ENCODE data around the gene PIM3.

PIM3 gene

GRCh38 chr22:49934160-49934890 lies 26.2 kb upstream of the PIM3 start:
- TF ChIP-seq GATA3 (IDR thresholded peaks at IDR 0.05; ENCODE audit: low read depth, low read length) (no peak), GATA2 (IDR thresholded peaks at IDR 0.05; ENCODE audit: low read depth, low read length) (no peak)

DNA sequence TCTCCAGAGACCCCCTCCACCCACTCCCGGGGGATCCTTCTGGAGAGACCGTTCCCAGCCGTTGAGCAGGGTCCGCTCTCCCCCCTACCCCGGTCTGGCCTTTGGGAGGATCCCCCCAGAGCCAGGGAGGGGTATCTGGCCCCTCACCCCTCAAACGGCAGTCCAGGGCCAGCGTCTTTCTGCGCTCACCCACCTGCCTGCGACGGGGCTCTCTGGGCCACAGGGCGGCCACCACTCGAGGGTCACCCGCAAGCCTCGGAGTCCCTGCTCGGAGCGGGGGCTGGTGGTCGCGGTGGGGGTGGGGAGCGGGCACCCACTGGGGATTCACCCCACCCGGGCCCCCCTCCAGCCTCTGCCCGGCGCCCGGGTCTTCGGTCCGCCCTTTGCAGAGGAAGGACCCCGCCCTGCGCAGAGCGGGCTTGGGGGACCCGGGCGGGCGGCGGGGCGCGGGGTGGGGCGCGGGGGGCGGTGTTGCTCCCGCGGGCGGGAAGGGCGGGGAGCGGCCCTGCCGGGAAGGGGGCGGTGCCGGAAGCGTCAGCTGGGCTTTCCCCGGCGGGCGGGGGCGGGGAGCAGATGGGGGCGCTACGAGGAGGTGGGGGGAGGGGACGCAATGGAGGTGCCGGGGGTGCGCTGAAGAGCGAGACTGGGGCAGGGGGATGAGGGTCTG lies 25.5 kb upstream of the PIM3 start:
- TF ChIP-seq GATA3 (IDR thresholded peaks at IDR 0.05; ENCODE audit: low read depth, low read length) (no peak), GATA2 (IDR thresholded peaks at IDR 0.05; ENCODE audit: low read depth, low read length) (no peak)

- TF ChIP-seq GATA3 (IDR thresholded peaks at IDR 0.05; ENCODE audit: low read depth, low read length) (no peak), GATA2 (IDR thresholded peaks at IDR 0.05; ENCODE audit: low read depth, low read length) (no peak)
These were observed 25.0 kb upstream of the PIM3 start for GRCh38 chr22:49935561-49935960.

DNA sequence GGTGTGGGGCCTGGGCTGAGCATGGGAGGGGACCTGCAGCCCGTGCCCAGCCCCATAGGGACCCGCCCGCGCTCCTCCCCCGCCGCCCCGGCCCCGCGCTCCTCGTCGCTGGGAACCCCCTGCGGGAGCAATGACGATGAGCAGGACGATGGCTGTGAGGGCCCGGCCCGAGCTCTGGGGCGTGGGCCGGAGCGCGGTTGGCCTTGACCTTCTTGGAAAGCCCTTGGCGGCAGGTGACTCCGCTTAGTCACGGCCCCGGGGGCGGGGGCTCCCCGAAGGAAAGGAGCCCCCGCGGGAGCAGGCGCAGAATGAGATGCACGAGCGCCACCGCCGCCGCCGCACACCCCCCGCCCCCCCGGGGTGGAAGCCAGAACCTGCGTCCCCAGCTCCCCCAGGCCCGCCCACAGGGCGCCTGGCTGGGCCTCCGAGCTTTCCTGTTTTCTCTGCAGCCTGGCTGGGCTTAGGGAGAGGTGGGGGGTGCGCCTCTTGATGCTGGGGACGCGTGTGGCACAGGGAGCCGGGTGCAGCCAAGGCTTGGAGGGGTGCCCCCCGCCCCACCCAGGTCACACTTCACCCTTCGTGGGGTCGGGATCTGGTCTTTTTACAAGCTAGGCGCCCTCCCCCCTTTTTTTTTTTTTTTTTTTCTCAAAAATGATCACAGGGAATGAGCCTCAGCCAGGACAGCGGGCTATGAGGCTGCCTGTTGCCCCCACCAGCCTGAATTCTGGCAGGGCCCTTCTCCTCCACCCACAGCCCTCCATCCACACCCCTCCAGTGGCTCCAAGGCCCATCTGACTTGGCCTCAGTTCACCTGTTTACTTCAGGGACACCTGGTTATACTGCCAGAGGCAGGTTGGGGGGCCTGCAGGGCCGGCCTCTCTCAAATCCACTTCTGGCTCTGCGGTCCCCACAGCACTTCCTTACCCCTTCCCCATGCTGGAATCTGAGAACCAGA lies 24.3 kb upstream of the PIM3 start:
- no peak for TF ChIP-seq GATA2 (IDR thresholded peaks at IDR 0.05; ENCODE audit: low read depth, low read length)
- TF ChIP-seq GATA3 (IDR thresholded peaks at IDR 0.05; ENCODE audit: low read depth, low read length): no peak

- TF ChIP-seq GATA2 (IDR thresholded peaks at IDR 0.05; ENCODE audit: low read depth, low read length) (no peak), GATA3 (IDR thresholded peaks at IDR 0.05; ENCODE audit: low read depth, low read length) (no peak)
These were observed 23.4 kb upstream of the PIM3 start for GRCh38 chr22:49936973-49937757.

DNA sequence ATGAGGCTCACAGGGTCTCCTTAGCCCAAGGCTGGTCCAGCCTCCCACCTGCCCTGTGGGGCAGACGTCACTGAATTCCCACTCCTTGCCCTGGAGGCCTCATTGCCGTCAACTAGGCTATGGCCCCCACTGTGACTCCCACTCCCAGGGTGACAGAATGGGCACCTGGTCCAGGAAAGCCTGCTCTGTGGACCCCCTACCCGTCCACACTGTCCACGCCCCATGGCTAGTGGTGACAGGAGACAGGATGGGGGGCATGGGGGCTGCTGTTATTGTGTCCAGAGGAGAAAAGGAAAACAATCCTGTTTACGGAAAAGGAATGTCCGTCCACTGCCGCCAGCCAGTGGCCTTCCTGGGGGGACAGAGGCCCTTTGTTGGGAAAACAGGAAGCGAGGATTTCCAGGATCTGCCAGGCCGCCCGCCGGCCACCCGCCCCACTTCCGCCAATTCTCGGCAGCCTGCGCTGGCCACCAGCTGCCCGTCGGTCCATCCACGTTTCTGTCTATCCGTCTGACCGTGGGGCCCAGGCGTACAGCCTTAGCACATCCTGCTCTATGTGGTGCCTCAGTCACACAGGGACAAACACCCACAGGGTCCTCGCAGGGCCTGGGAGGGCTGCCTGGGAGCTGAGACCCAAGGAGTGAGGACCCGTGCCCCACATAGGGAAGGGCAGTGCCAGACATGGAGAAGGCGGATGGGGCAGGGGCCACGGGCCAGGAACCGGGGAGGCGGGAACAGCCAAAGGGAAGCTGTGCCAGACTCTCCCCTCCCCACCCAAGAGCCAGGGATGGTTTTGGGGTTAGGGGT lies 22.6 kb upstream of the PIM3 start:
- TF ChIP-seq GATA2 (IDR thresholded peaks at IDR 0.05; ENCODE audit: low read depth, low read length): no peak
- no peak for TF ChIP-seq GATA3 (IDR thresholded peaks at IDR 0.05; ENCODE audit: low read depth, low read length)

DNA sequence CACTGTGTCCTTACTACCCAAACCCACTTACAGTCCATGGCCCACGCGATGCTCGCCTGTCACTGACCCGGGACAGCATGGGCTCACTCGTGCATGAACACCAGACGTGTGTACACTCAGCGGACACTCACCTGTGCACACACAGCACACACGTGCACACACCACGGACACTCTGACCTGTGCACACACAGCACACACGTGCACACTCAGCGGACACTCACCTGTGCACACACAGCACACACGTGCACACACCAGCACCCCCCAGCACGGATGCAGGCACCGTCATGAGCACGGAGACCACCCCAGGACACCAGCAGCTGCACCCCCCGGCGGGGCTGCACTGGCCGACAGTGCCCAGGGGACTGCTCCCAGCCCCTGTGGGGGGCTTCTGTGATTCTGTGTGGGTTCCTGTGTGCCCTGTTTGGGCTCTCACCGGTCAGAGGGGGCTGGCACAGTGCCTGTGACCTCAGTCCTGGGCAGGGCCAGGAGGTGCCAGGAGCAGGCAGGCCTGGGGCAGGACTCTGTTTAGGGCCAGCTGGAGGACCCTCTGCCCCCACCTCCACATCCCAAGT lies 21.9 kb upstream of the PIM3 start:
- no peak for TF ChIP-seq GATA3 (IDR thresholded peaks at IDR 0.05; ENCODE audit: low read depth, low read length)
- no peak for TF ChIP-seq GATA2 (IDR thresholded peaks at IDR 0.05; ENCODE audit: low read depth, low read length)

GRCh38 chr22:49941507-49942316 lies 18.9 kb upstream of the PIM3 start:
- TF ChIP-seq GATA3 (IDR thresholded peaks at IDR 0.05; ENCODE audit: low read depth, low read length) (no peak), GATA2 (IDR thresholded peaks at IDR 0.05; ENCODE audit: low read depth, low read length) (no peak)

GRCh38 chr22:49942565-49943404 lies 17.8 kb upstream of the PIM3 start:
- TF ChIP-seq GATA2 (IDR thresholded peaks at IDR 0.05; ENCODE audit: low read depth, low read length): no peak
- TF ChIP-seq GATA3 (IDR thresholded peaks at IDR 0.05; ENCODE audit: low read depth, low read length): no peak

- no peak for TF ChIP-seq GATA2 (IDR thresholded peaks at IDR 0.05; ENCODE audit: low read depth, low read length)
- TF ChIP-seq GATA3 (IDR thresholded peaks at IDR 0.05; ENCODE audit: low read depth, low read length): no peak
These were observed 17.2 kb upstream of the PIM3 start for GRCh38 chr22:49943405-49943765.

DNA sequence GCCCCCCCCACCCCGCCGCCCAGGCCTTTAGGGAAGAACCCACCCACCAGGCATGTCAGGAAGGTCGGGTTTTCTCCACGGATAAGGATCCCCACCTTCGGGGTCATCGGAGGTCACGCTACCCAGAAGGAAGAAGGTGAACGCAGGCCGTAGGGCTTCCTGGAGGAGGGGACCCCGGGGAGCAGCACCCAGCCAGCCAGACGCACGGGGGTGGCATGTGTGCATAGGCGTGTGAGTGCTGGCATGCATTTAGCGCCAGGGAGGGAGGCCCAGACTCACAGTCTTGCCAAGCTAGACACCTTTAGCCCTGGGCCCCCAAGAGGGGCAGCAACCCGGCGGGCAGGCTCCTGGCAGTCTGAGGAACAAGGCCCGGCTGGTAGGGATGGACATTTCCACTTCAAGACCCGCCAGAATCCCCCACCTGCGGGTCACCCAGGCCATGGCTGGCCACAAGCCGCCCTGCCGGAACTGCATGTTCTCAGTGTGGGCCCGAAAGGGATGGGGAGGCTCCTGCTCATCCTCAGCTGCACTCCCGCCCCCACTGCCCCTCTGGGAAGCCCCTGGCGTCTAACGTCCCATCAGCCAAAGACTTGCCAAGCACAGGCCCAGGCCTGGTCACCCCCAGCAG lies 16.7 kb upstream of the PIM3 start:
- TF ChIP-seq GATA2 (IDR thresholded peaks at IDR 0.05; ENCODE audit: low read depth, low read length) (no peak), GATA3 (IDR thresholded peaks at IDR 0.05; ENCODE audit: low read depth, low read length) (no peak)

All from SH-SY5Y (cell line).